Mucosa of rectum (tissue), 2 donors: ENCODE results near the gene EFEMP2.

Source experiments
- H3K27ac ChIP-seq, 2 donors: one replicate each; pipeline ENCODE4 v1.7.0; 2013; ENCODE audit warnings: inconsistent platforms in 2 of 2, low read depth in 2 of 2, low read length in 2 of 2
- H3K27me3 ChIP-seq, 2 donors: one replicate each; pipeline ENCODE4 v1.7.0; 2013; ENCODE audit warnings: low read length in 2 of 2; ENCODE audit not compliant: control insufficient read depth in 2 of 2, insufficient read depth in 2 of 2
- H3K36me3 ChIP-seq, 2 donors: one replicate each; pipeline ENCODE4 v1.7.0; 2013; ENCODE audit warnings: low read length in 2 of 2; ENCODE audit not compliant: control insufficient read depth in 2 of 2, insufficient read depth in 2 of 2
- H3K4me1 ChIP-seq, 2 donors: one replicate each; pipeline ENCODE4 v1.7.0; 2013; ENCODE audit warnings: low read length in 2 of 2, mild to moderate bottlenecking in 1 of 2; ENCODE audit not compliant: control insufficient read depth in 2 of 2, insufficient read depth in 2 of 2
- H3K4me3 ChIP-seq, 2 donors: one replicate each; pipeline ENCODE4 v1.7.0; 2013; ENCODE audit warnings: low read length in 2 of 2
- H3K9ac ChIP-seq, 2 donors: one replicate each; pipeline ENCODE4 v1.7.0; 2013; ENCODE audit warnings: low read length in 2 of 2, low read depth in 1 of 2, mild to moderate bottlenecking in 1 of 2
- H3K9me3 ChIP-seq, 2 donors: one replicate each; pipeline ENCODE4 v1.7.0; 2013; ENCODE audit warnings: low read length in 2 of 2; ENCODE audit not compliant: control insufficient read depth in 2 of 2
- donor health status: healthy.
- donor health status: Normal muscosa, but diverticular disease.

The EFEMP2 gene

GRCh38 chr11:65917077-65917433 is 44.5 kb upstream of the EFEMP2 start:
- Histone ChIP-seq H3K27me3 (no peaks in the 10 kb centered on the region), H3K36me3 (peaks cover 3% of the 10 kb centered on the region in 2 donors), H3K4me1 (peaks cover 36 to 37% of the 10 kb centered on the region in 2 donors), H3K9ac (no peak overlapping the region), H3K27ac (no peak overlapping the region), H3K9me3 (no peaks in the 10 kb centered on the region), H3K4me3 (peak overlapping the region; percentile 79 to 91)

GRCh38 chr11:65916391-65916790 is 43.8 kb upstream of the EFEMP2 start:
- H3K4me3 ChIP-seq, result no peak overlapping the region
- H3K36me3 ChIP-seq, result no peaks in the 10 kb centered on the region
- H3K9me3 ChIP-seq, result no peaks in the 10 kb centered on the region
- H3K27ac ChIP-seq, result peak overlapping the region in 1 of 2 donors; percentile 70
- H3K9ac ChIP-seq, result no peak overlapping the region
- H3K4me1 ChIP-seq, result peaks cover 43% of the 10 kb centered on the region in 2 donors
- H3K27me3 ChIP-seq, result no peaks in the 10 kb centered on the region

GRCh38 chr11:65915821-65916251 is 43.2 kb upstream of the EFEMP2 start:
- Histone ChIP-seq H3K27ac (peak overlapping the region; percentile 26 to 70), H3K9ac (no peak overlapping the region), H3K36me3 (no peaks in the 10 kb centered on the region), H3K27me3 (no peaks in the 10 kb centered on the region), H3K9me3 (no peaks in the 10 kb centered on the region), H3K4me3 (no peak overlapping the region), H3K4me1 (peaks cover 42 to 44% of the 10 kb centered on the region in 2 donors)

GRCh38 chr11:65915101-65915820 is 42.7 kb upstream of the EFEMP2 start:
- Histone ChIP-seq H3K27ac (peak overlapping the region; percentile 52 to 70), H3K36me3 (no peaks in the 10 kb centered on the region), H3K4me1 (peaks cover 36 to 39% of the 10 kb centered on the region in 2 donors), H3K27me3 (no peaks in the 10 kb centered on the region), H3K9ac (no peak overlapping the region), H3K4me3 (no peak overlapping the region), H3K9me3 (no peaks in the 10 kb centered on the region)

GRCh38 chr11:65912845-65913244 is 40.2 kb upstream of the EFEMP2 start:
- no peaks in the 10 kb centered on the region for H3K9me3 ChIP-seq
- H3K27ac ChIP-seq, result no peak overlapping the region
- H3K36me3 ChIP-seq, result no peaks in the 10 kb centered on the region
- no peak overlapping the region for H3K9ac ChIP-seq
- H3K4me3 ChIP-seq, result no peak overlapping the region
- H3K27me3 ChIP-seq, result peaks cover 0 to 1% of the 10 kb centered on the region in 2 donors
- peaks cover 30% of the 10 kb centered on the region in 2 donors for H3K4me1 ChIP-seq

GRCh38 chr11:65911682-65912568 is 39.3 kb upstream of the EFEMP2 start:
- Histone ChIP-seq H3K4me3 (no peak overlapping the region), H3K9me3 (no peaks in the 10 kb centered on the region), H3K27ac (peak overlapping the region in 1 of 2 donors; percentile 16), H3K36me3 (no peaks in the 10 kb centered on the region), H3K27me3 (peaks cover 0 to 4% of the 10 kb centered on the region in 2 donors), H3K9ac (no peak overlapping the region), H3K4me1 (peaks cover 21% of the 10 kb centered on the region in 2 donors)

- H3K9me3 ChIP-seq, result no peaks in the 10 kb centered on the region
- H3K27me3 ChIP-seq, result peaks cover 0 to 4% of the 10 kb centered on the region in 2 donors
- H3K27ac ChIP-seq, result no peak overlapping the region
- H3K36me3 ChIP-seq, result no peaks in the 10 kb centered on the region
- H3K9ac ChIP-seq, result no peak overlapping the region
- H3K4me1 ChIP-seq, result peaks cover 11 to 13% of the 10 kb centered on the region in 2 donors
- no peak overlapping the region for H3K4me3 ChIP-seq
Measured at GRCh38 chr11:65907878-65908277, 35.3 kb upstream of the EFEMP2 start.

- peaks cover 0 to 7% of the 10 kb centered on the region in 2 donors for H3K27me3 ChIP-seq
- H3K4me3 ChIP-seq, result no peak overlapping the region
- peaks cover 5 to 6% of the 10 kb centered on the region in 2 donors for H3K4me1 ChIP-seq
- H3K9ac ChIP-seq, result no peak overlapping the region
- H3K27ac ChIP-seq, result no peak overlapping the region
- H3K9me3 ChIP-seq, result no peaks in the 10 kb centered on the region
- no peaks in the 10 kb centered on the region for H3K36me3 ChIP-seq
Measured at GRCh38 chr11:65906602-65907001, 34.0 kb upstream of the EFEMP2 start.

GRCh38 chr11:65903715-65904114 is 31.1 kb upstream of the EFEMP2 start:
- Histone ChIP-seq H3K36me3 (no peaks in the 10 kb centered on the region), H3K9me3 (no peaks in the 10 kb centered on the region), H3K27ac (no peak overlapping the region), H3K27me3 (peaks cover 8 to 13% of the 10 kb centered on the region in 2 donors), H3K4me3 (no peak overlapping the region), H3K4me1 (peaks cover 11 to 12% of the 10 kb centered on the region in 2 donors), H3K9ac (no peak overlapping the region)

GRCh38 chr11:65903068-65903481 is 30.5 kb upstream of the EFEMP2 start:
- Histone ChIP-seq H3K36me3 (no peaks in the 10 kb centered on the region), H3K9me3 (no peaks in the 10 kb centered on the region), H3K4me3 (no peak overlapping the region), H3K27me3 (peaks cover 10 to 16% of the 10 kb centered on the region in 2 donors), H3K9ac (no peak overlapping the region), H3K27ac (no peak overlapping the region), H3K4me1 (peaks cover 11 to 12% of the 10 kb centered on the region in 2 donors)
